NCI-H146 treated with DMSO at 0.1 percent for 48 hours (cell line): ENCODE results near the gene SIMC1.
A peak's percentile ranks its signal among the peaks of the same experiment; 100 is the strongest.

ENCODE experiments used
- DNase-seq: peaks from one replicate; lab custom pipeline; 2025; ENCODE audit not compliant: unreplicated experiment; lab: John Stamatoyannopoulos, UW

Gene SIMC1

DNA sequence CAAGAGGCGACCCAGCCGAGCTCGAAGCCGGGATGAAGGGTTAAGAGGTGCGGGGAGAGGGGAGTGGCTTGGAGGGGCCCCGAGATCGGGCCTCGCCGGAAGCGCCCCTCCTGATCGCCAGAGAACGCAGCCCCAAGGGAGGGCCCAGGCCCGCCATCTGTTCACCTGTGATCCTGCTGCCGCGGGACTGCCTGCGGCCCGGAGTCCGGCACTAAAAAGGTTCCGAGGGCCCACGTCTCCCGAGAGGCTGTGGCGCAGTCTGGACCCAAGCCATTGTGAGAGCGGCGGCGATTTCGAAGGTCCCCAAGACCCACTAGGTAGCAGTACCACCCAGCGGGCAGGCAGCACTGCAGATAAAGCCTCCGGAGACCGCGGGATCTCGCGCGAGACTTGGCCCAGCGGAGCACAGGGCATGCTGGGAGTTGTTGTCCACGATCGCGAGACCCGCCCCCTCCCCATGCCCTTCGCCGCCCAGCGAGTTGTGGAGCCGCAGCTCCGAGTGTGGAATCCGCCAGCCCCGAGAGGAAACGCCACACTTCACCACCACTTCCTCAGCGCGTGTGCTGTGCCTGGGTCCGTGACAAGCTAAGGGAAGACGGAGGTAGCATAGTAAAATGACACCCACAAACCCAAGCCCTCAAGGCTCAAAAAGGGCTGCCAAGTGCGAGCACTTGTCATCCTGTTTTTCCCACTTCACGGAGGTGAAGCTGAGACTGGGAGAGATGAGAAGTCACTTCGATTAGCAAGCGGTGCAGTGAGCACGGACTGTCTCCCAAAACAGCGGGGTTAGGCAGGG is 123.4 kb downstream of the SIMC1 start, which contains the start of gene KIAA1191:
Gene KIAA1191 (minus strand): TSS at position 328 of the 796 bp plus-strand sequence. CDS start 2,256 bp downstream, outside the sequence.
- peak; percentile 17 for DNase-seq

DNA sequence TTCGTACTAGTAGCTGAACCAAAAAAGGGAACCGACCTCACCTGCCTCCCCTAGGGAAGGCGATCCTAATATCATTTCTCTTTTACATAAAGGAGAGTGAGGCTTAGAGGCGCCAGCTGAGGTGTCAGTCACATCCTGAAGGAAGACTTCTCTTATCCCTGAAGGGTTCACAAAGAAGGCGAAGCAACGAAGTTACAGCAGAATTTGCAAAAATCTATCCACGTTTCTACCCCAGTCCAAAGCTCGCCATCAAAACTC is 123.9 kb downstream of the SIMC1 start:
- no peak for DNase-seq

DNA sequence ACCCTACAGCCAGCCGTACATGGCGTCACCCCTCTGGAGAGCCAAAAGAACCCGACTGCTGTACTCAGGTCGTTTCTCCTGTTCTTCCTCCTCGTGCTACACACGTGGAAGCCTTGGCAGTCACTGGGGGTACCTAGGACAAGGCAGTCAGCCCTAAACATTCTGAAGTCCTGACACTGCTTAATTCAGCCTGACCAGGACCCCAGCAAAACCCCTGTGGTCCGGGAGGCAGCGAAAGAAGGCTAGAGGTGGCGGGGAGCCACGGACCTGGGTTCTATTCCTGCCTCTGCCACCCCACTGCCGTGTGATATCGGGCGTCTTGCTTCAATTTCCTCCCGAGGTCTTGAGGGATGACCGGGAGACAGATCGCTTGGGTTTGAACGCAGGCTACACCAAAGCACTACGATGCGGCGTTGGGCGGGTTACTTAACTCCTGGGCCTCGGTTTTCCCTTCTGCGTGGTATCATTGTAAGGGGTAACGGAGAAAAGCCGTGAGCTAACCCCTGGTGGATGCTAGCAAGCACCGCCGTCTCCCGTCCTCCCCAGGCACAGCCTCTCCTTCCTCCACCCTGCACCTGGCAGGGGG is 126.6 kb downstream of the SIMC1 start:
- no peak for DNase-seq

DNA sequence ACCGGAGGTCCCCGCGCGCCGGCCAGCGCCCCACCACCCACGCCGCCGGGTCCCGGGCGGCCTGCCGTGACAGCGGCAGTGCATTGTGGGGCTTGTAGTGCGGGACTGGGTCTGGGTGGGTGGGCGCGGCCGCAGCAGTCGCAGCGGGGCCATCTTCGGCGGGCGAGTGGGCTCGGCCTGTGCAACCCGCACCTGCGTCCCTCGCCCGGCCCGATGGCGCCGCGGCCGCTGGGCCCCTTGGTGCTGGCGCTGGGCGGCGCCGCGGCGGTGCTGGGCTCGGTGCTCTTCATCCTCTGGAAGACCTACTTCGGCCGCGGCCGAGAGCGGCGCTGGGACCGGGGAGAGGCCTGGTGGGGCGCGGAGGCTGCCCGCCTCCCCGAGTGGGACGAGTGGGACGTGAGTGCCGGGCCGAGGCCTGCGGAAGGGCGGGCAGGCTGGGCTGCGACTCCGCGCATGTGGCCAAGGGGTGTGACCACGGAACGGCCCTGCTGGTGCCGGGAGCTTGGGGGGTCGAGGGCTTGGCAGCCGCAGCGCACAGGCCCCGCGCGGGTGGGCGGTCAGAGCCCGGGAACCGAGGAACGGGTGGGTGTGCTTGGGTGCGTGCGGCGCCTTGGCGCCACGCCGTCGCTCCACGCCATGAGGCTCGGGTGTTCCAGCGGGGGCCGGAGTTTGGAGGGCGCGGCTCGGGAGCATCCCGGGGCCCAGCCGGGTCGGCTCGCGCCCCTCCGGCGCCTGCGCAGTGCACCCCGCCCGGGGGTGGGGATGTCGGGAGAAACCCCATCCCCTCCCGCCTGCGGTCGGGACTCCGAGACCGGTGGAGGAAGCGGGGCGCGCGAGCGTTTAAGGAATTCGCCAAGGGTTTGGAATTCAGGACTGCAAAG is 127.4 kb downstream of the SIMC1 start, which contains the start of gene ARL10:
Gene ARL10 (plus strand): TSS at position 137 of the 881 bp plus-strand sequence. CDS start 77 bp downstream, at position 214.
- peak; percentile 4 for DNase-seq

DNA sequence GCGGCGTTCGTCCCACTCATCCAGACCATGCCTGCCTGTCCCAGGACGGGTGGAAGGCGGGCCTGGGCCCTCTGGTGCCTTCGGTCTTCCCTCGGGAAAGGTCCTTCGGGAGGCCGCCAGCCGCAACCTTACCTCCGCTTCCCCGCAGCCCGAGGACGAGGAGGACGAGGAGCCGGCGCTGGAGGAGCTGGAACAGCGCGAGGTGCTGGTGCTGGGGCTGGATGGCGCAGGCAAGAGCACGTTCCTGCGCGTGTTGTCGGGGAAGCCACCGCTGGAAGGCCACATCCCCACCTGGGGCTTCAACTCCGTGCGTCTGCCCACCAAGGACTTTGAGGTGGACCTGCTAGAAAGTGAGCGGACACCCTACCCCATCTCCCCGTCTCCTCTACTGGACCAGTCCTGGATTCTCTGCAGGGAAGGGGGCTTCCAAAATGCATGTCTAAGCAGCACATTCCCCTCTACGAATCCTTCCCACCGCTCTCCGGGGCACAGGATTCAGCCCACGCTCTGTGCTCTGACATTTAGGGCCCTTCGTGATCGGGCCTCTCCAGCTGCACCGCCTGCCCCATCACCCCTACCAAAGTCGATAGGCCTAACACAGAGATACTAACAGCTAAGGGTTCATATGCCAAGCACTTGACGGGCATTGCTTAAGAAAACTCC is 128.1 kb downstream of the SIMC1 start:
- no peak for DNase-seq

DNA sequence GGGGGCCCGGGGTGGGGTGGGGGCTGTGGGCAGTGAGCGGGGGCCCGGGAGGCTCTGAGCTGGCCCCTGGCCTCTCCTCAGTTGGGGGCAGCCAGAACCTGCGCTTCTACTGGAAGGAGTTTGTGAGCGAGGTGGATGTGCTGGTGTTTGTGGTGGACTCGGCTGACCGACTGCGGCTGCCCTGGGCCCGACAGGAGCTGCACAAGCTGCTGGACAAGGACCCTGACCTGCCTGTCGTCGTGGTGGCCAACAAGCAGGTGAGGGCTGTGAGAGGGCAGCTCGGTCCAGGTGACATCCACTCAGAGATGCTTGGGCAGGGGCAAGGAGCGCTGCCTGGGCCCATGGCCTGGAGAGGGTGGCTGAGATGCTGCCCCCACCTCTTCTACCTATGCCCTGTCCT is 130.5 kb downstream of the SIMC1 start:
- no peak for DNase-seq

DNA sequence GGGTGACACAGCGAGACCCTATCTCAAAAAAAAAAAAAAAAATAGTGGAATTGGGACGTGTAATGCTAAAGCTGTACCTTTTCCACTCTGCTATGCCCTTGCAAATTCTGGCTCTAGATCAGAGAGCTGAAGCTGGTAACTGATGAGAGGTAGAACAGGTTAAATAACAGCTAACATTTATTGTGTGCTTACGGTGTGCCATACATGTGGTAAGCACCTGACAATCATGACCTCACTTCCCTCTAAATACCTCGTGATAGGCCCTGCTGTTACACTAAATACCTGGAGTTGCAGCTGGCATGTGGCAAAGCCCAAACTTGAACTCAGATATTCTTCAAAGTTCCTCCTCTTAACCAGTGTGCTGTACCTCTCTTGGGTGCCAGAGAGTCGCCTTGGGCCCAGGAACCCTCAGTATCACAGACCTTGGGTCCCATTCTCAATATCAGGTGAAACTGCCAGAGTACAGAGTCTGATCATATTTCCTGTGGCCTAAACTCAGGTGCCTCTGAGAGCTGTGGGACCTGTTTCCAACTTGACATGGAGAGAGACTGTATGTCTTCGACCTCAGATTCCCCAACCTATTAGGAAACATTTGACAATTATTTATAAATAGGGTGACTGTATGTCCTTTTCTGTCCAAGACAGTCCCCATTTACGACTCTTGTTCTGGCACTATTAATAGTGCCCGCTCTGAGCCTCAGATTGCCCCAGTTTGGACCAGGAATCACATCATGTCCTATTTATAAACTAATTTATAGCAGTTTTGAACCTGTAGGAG is 131.9 kb downstream of the SIMC1 start:
- DNase-seq: no peak

DNA sequence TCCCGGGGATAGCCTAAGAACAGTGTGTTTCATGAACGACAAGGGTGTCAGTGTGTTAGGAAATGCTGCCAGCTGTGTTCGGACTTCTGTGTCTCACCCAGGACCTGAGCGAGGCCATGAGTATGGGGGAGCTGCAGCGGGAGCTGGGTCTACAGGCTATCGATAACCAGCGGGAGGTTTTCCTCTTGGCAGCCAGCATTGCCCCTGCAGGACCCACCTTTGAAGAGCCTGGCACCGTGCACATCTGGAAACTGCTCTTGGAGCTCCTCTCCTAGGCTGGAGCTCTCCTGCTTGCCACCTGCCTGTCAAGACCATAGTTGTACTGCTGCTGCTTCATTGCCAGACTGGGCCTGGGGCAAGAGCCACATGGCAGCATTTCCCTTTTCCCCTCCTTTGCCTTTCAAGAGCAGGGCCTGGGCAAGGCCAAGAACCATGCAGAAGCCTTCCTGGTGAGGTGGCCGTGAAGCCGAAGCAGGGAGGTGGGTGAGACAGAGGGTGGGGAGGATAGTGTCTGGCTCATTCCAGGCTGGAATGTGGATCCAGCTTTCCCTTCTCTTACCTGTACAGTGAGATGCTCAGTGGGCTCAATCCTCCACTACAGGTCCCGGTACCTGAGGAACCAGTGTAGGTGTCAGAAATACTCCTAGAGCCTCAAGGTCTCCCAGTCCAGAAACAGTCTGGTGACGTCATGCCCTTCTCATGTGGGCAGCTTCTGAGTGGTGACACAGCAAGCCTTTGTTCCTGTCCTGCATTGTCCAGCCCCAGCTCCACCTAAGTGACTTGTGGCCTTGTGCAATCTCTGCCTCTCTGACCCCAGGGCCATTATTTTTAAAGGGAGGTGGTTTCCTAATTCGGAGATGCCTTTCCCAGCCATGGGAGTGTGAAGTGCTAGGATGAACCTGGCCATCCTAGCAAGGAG is 133.7 kb downstream of the SIMC1 start:
- DNase-seq: no peak

DNA sequence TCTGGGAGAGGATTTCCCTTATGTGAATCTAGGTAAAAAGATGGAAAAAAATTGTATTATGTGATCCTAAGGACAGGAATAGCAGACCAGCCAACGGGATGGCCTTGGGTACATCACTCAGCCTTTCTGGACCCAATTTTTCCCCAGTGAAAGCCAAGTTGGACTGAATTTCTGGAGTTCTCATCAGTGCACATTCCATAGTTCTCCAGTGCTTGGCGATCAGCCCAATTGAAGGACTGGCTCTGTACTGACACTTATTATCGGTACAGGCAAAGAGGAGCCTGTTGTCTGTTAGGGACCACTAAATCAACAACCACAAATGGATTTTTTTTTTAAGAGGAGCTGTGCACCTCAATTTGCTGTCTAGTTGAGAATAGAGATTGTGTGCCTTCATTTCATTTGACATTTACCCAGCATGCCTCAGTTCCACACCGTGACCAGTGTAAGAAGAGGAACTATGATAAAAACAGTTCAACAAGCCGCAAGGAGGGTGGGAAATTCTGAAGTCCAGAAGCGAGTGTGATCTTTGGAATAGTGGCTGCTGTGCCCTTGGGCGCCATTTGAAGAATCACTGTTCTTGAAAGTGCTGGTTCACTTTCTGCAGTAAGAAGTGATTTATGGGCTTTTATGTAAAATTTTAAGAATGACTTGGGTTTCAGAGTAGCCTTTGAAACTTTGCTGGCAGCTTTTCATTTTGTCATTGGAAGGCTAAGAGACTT is 135.0 kb downstream of the SIMC1 start:
- DNase-seq: no peak

DNA sequence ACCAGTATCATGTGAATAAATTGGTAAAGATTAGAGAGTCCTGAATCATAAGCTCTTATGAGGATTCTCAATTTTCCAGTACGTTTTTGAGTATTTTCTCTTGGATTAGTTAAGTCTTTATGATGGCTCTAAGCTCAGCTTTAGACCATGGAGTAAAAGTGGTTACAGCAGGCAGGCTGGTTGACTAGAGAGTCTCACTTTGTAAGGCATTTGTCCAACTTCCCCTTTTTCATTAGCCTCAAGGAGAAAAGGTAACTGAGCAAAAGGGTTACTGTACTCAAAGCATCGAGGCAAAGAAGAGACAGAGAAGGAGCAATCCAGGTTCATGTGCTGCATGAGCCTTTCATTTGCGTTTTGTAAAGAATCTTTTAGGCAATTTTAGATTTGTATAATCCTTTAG is 141.7 kb downstream of the SIMC1 start:
- no peak for DNase-seq

DNA sequence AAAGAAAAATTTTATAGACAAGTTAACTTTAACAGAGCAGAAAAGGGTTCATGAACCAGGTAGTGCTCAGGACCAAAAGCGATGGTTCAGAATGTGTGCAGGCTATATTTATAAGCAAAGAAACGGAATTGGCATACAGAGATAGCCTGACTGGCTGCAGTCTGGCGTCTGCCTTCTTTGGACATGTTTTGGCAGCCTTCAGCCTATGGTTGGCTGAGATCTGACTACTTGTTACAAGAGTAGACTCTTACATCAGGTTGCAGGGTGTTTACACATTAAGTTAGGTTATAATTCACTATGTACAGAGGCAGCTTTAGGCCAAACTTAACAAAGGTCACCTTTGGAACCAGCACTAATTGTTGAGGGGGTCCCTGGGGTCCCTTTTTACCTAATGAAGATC is 143.2 kb downstream of the SIMC1 start:
- DNase-seq: no peak

DNA sequence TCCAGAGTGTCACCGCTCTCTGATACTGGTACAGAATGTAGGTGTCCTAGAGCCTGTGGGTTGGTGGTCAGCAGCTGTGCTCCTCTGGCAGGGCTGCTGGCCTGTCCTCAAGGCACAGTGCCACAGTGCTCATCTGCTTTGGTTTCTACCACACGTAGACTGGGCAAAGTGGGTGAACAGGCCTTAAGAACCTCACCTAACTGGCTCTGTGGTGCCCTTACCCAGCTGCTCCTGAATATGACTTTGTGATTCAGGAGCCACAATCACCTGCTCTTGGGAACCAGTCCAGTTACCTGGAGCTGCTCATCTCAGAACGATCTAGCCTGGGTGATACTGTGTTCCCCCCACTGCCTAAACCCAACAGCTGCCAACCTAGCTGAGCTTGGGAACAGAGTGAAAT is 143.8 kb downstream of the SIMC1 start:
- no peak for DNase-seq

DNA sequence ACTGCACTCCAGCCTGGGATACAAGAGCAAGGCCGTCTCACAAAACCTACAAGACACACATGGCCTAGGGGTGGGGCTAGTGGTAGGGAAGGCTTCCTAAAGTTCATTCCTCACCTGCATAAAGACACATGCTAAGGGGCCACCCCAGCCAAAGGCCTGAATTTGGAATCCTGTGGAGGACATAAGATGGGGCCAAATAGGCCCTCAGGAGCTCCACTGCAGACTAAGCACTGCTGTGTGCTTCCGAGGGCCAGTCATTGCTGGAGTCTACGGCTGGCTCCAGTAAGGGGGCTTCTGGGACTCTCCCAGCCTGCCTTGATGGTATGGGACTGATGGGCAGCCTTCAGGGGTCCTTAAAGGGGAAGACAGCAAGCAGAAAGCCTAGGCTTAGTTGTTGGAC is 144.5 kb downstream of the SIMC1 start:
- no peak for DNase-seq

DNA sequence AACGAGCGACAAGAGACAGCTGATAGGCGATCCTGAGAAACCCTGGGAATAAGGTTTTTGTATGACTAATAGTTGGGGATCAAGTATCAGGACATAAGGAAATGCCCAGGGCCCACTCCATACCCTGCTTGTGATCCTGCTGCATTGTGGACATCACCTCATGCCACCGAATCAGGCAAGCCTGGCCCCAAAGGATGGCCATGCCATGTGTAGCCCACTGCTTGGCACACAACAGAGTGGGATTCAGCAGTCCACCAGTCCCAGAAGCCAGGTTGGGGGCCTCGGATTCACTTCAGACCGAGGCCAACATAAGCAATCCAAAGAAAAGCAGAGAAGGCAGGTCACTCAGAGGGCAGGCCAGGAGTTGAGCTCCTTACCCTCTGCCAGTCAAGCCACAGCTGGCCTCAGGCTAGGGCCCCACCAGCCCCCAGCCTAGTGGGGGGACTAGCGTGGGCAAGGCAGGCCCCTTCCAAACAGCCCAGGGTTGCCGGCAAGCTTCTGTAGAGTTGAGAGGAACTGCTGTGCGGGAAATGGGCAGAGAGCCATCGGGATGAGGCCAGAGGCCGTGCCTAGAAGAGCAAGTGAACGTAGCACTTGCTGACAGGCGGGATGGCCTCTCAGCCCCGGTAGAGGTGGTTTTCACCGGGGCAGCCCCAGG is 145.2 kb downstream of the SIMC1 start:
- DNase-seq: no peak

DNA sequence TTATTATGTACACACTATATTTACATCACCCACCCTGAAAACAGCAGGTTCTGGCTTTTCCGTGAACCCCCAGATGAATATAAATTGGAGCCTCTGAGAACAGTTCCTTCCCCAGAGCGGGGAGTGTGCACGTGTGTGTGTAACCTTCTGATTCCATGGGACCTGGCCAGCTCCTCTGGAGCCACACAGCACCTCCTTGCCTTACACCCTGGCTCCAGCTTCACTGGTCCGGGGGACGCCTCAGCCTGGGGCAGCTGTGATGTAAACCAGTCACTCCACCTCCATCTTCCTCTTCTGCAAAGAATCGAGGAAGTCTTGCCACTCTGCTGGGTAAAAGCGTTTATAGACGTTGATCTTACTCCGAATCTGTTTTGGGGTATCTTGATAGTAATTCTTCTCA is 145.7 kb downstream of the SIMC1 start:
- no peak for DNase-seq

DNA sequence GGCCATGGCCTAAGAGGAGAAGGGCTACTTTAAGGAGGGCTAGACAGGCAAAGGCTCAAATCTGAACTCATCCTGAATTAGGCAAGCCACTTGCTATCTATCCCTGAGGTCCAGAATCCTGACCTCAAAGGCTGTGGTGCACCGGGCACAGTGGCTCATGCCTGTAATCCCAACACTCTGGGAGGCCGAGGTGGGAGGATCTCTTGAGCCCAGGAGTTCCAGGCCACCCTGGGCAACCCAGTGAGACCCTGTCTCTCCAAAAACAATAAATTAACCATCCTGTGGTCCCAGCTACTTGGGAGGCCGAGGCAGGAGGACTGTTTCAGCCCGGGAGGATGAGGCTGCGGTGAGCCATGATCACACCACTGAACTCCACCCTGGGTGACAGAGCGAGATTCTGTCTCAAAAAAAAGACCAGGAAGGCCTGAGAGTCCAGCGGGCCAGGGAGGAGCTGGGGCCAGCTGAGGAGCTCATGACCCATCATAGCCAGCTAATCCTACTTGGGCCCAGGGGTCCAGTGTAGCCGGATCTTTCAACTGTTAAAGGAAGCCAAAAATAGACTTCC is 146.2 kb downstream of the SIMC1 start:
- DNase-seq: no peak

DNA sequence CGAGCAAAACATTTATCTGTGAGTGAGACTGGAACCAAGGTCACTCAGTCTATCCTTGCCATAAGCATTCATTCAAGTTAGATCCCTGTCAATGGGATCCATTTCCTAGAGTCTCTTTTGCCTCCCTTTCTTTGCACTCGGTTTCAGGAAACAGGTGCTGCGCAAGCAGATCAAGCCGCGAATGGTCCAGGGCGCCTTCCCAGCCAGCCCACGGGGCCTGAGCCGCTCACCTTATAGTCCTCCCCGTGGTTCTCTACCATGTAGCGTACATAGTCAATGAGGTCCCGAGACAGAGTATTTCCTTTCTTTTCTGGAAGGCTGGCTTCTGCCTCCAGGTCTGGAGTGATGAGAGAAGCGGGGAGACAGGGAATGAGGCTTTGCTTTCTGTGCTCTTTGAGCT is 146.8 kb downstream of the SIMC1 start:
- no peak for DNase-seq

DNA sequence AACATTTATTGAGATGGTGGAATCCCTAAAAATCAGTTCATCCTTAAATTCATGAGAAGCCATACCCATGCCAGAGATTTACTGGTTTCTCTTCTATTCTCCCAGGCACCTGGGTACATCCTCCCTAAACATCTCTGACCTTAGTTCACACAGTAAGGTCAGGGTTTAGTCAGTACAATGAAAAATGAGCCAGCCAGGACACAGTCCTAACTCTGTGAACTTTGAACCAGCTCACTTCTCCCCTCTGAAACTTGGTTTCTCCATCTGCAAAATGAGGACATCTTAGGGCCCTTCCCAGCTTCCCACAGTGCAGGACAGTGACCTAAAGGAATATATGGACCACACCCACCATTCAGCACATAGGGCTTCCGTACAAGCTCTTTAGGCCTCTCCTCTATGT is 148.3 kb downstream of the SIMC1 start:
- DNase-seq: no peak
